Activated CD4-positive, alpha-beta T cell treated with anti-CD3 and anti-CD28 coated beads, Interleukin-2, amount 50 U/mL, for 48 hours (primary cell): Measurements from ENCODE around the gene FAM171A1.
"Not testable (repeated sequence)": the region's sequence is repeated elsewhere in the genome, so short reads cannot be mapped to it uniquely, and the experiment has no call there.

ENCODE experiments used
- DNase-seq, 2 experiments: peaks; one replicate each; pipeline ENCODE4 v3.0.0-alpha.2; 2020

FAM171A1 gene

GRCh38 chr10:15279236-15279635 lies 91.9 kb downstream of the FAM171A1 start:
- DNase-seq, result no peak

DNA sequence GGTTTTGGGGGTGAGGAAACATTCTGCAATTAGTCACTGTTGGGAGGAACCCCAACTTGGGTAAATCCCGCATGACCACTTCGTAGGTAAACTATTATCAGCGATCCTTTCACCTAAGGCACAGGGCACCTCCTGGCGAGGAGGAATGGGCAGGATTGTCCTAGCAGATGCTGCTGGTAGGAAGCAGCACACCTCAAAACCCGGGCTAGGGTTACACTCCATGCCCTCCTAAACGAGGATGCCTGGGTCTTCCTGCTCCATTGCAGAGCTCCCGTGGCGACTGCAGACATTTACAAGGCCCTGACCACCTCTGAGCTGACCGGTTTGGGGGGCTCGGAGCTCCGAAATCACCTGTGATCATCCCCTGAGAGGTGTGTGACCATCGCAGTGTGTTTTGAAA lies 92.3 kb downstream of the FAM171A1 start:
- no peak for DNase-seq

DNA sequence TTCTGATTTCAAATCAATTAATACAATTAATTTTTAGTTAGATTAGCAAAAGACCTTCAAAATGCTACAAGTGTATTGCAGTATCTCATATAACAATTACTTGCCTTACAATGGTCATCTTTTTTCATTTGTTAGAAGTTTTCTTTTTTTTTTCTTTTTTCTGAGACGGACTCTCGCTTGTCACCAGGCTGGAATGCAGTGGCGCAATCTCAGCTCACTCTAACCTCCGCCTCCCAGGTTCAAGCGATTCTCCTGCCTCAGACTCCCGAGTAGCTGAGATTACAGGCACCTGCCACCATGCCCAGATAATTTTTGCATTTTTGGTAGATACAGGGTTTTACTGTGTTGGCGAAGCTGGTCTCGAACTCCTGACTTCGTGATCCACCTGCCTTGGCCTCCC lies 95.0 kb downstream of the FAM171A1 start:
- DNase-seq, result not testable (repeated sequence)

- DNase-seq, result not testable (repeated sequence)
These were observed 101.3 kb downstream of the FAM171A1 start for GRCh38 chr10:15269838-15270237.

DNA sequence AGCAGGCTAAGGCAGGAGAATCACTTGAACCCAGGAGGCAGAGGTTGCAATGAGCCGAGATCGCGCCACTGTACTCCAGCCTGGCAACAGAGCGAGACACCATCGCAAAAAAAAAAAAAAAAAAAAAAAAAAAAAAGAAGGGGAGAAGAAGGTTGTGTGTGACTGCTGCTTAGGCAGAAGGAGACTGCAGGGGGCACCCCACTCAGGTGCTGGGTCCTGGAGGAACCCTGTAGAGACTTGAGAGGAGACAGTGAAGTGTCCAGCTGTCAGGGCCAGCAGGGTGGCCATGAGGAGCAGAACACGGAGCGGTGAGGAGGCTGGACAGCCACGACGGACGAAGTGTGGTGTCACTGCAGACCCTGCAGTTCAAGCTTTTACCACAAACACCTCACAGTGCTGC lies 103.6 kb downstream of the FAM171A1 start:
- no peak for DNase-seq

DNA sequence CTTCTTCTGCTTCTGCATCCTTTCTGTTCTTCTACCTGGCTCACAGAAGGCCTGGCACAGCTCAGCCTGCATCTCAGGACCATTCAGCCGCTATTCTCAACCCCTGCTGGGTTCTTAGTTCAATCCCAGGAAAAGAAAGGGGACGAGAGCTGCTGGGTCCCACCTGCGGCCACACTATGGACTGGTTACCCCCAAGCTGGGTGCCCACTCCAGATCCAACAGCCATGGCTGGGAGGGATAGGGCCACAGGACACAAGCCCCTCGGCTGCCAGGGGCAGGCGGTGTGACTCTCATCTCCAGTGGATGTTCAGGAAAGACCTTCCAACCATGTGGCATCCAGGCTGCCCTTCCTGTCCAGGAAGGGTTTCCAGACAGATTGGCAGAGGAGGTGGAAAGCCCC lies 105.0 kb downstream of the FAM171A1 start:
- DNase-seq, result no peak

GRCh38 chr10:15265558-15265957 lies 105.5 kb downstream of the FAM171A1 start:
- no peak for DNase-seq

GRCh38 chr10:15265056-15265455 lies 106.0 kb downstream of the FAM171A1 start:
- DNase-seq, result no peak

DNA sequence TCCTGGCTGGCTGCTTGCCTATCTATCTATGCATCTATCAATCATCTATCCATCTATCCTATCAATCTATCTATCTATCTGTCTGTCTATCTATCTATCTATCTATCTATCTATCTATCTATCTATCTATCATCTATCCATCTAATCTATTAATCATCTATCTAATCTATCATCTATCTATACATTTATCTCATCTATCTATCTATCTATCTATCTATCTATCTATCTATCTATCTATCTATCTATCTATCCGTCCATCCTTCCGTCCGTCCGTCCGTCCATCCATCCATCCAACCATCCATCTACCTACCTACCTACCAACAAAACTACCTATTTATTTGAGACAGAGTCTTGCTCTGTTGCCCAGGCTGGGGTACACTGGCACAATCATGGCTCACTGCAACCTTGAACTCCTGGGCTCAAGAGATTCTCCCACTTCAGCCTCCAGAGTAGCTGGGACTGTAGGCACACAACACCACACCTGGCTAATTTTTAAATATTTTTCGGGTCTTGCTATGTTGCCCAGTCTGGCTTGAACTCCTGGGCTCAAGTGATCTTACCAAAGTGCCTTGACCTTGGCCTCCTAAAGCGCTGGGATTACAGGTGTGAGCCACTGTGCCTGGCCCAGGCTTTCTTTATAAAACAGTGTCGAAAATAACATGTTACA lies 107.3 kb downstream of the FAM171A1 start:
- DNase-seq, result no peak

GRCh38 chr10:15262036-15262713 lies 108.9 kb downstream of the FAM171A1 start:
- no peak for DNase-seq

DNA sequence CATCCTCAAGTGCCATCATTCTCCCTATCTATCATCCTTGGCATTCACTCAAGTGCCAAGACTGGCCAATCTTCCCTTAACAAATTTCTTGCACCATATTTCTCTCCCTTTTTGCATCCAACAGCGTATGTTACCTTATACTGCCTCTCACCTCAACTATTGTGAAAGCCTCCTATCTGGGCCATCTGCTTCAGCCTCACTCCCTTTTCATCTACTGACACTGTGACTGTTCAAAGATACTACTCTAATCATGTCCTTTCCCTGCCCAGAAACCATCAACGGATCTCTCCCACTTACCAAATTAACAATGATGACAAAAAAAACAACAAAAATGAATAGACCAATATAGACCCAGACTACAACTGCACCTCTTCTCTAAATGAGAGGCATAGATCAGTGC lies 112.0 kb downstream of the FAM171A1 start:
- DNase-seq, result no peak

DNA sequence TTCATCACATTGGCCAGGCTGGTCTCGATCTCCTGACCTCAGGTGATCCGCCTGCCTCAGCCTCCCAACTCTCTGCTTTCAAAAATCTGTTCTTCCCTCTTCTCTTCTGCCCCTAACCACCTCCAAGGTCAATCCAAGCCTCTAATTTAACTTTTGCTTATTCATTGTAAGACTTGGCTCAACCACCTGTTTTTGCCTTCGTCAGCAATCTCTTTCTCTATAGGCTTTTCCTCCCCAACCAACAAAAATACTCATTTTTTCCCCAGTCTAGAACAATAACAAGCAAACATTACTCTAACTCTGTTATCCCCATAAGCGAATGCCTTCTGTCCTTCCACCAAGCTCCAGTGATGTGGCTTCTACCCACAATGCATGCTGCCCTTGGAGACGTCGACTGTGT lies 112.8 kb downstream of the FAM171A1 start:
- no peak for DNase-seq

DNA sequence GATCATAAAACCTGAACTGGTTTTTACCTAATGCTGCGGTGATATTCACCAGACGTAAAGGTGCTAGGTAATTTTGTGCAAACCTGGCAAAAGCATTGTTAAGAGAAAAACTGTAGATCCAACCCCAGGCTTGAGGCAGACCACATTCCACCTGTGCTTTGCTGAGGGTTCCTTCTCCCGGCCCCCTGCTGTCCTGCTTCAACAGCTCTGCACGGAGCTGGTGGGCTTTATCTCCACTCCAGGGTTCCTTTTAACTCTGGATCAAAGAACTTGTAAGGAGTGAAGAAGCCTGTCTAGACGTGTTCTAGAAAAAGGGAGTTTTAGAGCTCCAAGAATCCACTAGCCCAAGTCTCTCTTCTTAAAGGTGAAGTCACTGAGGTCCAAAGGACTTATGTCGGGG lies 115.1 kb downstream of the FAM171A1 start:
- DNase-seq, result no peak

GRCh38 chr10:15254808-15255648 lies 116.1 kb downstream of the FAM171A1 start:
- DNase-seq, result peak; percentile 23 to 40

DNA sequence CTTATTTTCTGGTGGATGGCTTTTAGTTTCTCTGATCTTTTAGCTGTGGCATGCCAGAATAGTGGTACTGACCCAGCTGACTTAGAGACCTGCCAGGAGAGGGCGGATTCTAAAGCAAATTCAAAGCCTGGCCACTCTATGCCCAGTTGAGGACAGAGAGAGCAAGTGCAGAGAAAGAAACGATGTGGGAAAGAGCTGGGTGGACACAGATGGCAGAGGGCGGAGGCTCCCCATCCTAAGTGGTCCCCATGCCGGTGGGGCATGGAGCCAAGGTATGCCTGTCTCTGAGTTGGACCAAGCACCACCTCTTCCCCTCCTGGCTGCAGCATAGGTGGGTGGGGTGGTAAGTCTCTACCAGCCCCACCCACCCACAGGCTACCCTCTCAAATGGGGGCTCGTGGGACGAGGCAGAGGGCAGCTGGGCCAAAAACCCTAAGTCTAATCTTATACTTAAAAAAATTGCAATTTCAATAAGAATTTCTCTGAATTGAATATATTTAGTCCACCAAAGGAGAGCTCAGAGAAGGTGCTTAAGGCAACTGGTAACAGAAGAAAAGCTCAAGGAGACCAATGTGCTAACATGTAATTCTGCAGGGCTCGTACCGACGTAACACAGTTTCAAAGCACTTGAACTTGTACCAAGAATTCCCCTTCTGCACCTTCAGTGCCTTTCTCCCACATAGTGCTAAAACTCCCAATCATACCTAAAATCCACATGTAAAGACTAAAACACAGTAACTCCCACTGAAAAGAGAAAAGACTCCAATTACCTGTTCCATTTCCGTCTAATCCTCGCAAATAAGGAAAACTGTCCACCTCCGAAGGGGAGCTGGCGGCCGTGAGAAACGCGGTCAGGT lies 116.9 kb downstream of the FAM171A1 start:
- no peak for DNase-seq

GRCh38 chr10:15252396-15252795 lies 118.7 kb downstream of the FAM171A1 start:
- no peak for DNase-seq

DNA sequence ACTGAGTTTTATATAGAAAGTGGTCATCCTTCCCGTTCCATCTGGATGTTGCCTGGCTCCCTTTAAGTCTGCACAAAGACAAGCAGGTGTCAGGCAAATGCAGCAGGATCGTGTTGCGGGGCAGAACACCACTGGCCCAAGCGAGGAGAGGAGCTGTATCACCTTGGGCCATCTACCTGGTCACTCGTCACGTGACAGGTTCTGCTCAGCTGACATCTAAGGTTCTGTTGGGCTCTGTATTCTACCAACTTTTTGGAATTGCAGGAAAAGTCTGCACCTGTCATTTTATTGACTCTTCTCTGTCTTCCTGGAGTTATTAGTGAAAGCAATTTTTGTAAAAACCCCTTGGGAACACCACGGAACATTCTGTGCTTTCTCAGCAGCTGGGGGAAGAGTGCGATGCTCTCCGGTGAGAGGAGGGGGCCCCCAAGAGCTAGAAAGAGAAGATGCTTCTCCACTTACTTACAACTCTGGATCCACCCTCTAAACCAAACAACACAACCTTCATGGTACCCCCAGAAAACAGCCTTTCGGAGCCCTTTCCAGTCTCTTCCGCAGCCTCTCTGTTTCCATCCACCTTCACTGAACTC lies 119.2 kb downstream of the FAM171A1 start:
- no peak for DNase-seq

GRCh38 chr10:15245530-15245929 lies 125.6 kb downstream of the FAM171A1 start:
- no peak for DNase-seq

- no peak for DNase-seq
These were observed 126.4 kb downstream of the FAM171A1 start for GRCh38 chr10:15244635-15245197.

DNA sequence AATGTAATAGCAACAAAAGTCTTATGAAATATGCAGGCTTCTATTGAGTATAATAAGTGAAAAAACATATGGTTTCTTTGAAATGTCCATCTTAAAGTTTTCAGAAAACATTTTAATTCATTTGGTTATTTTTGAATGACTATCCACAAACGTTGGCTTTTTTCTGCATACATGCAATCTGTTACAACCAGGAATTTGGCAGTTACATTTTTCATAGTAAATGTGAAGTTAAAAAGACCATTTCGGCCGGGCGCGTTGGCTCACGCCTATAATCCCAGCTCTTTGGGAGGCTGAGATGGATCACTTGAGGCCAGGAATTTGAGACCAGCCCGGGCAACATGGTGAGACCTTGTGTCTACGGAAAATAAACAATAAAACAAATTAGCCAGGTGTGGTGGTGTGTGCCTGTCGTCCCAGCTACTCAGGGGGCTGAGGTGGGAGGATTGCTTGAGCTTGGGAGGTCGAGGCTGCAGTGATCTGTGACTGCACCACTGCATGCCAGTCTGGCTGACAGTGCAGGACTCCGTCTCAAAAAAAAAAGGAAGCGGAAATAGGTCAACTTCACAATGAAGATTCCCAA lies 128.7 kb downstream of the FAM171A1 start:
- no peak for DNase-seq

DNA sequence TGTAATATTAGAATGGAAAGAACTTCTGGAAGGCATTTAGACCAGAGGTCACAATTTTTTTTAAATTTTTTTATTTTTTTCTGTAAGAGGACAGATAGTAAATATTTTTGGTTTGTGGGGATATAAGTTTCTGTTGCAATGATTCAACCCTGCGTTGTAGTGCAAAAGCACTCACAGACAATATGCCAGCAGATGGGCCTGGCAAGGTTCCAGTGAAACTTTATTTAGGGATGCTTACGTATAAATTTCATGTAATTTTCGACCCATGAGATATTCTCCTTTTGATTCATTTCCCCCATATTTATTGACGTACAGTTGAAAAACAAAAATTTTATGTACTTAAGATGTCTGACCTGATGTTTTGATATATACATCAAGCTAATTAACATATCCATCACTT lies 129.8 kb downstream of the FAM171A1 start:
- no peak for DNase-seq
